ENCODE data around the gene POLE. TPM values are rescaled to one million over a fixed set of nuclear protein-coding genes. Genes with fewer than 3 reads are reported as not detected.
A peak's percentile ranks its signal among the peaks of the same experiment; 100 is the strongest.

The POLE gene
- total RNA-seq, 1 experiment from 2014 or later, result 144 TPM

DNA sequence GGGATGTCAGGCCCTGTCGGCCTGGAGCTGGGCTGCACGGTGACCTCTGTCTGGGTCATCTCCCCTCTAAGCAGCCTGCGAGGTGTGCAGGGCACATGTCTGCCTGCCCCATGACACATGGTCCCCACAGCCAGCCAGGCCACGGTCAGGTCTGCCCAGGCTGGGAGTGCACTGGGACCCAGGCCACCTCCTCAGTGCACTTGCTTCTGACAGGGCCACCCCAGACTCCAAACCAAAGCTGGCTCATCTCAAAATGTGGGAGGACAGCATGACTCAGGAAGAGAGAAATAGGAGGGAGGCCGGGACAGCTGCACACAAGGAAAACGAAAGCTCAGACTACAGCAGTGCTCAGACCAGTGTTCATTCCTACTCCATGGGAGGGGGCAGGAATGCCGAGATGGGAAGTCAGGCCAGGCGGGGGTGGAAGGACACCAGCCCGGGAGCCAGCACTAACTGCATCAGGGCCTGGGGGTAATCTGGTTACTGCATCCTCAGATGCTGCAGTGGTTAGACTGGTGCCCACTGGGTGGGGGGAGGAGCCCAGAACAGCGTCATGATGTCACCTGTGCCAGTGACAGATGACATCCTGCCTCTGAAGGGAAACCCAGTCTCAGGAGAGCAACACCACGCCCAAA, 64.6 kb downstream of the POLE start:
- ATAC-seq (no peak), DNase-seq (ENCODE audit: low spot score) (no peak)
- Mint-ChIP-seq H3K4me3 (no peak overlapping the region), H3K27ac (peak overlapping the region; percentile 79), H3K27me3 (ENCODE audit: low read depth) (peaks cover 17% of the 10 kb centered on the region), H3K36me3 (peaks cover 12% of the 10 kb centered on the region), H3K9me3 (no peaks in the 10 kb centered on the region), H3K4me1 (peaks cover 5% of the 10 kb centered on the region)
- ChIA-PET CTCF (interaction anchor here (1.1 to 4.6 kb wide), 3 partner anchors 16 to 146 kb away, joined by 3 to 18 read pairs (median 14); no protein-coding TSS in a partner anchor), POLR2A (no interaction called here)
- TF ChIP-seq KAT7 (CRISPR knock-in tag; IDR thresholded peaks at IDR 0.05; ENCODE audit: borderline replicate concordance), result no peak

DNA sequence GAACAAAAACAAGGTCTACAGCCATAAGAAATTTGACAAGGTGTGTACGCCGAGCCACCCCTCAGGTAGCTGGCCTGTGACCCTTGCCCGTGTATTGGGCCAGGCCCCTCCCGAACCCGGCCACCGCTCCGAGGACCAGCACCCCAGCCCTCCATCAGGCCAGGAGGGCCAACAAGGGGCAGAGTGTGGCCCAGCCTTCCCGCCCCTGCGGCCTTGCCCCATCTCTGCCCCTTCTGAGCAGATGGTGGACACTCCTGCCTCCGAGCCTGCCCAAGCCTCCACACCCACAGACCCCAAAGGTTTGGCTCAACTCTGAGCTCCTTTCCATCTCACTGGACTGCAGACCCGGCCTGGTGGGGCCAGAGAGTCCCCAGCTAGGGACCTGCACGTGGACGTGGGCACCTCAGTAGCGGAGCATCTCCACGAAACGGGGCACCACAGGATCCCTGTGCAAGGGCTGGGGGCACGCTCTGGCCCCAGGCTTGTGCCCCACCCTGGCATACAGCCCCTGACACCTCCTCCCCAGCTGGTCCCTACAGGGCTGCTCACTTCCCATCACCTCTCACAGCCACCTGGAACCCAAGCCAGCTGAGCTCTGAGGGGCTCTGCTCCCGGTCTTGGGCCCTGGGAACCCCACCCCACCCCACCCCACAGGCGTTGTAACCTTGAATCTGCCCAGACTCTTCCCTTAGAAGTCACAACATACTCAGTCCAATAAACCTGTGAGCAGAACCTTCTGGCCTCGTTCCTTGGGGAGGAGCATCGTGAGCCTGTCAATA, 65.3 kb downstream of the POLE start:
- Mint-ChIP-seq H3K4me3 (no peak overlapping the region), H3K4me1 (peaks cover 5% of the 10 kb centered on the region), H3K9me3 (no peaks in the 10 kb centered on the region), H3K36me3 (peaks cover 12% of the 10 kb centered on the region), H3K27ac (no peak overlapping the region), H3K27me3 (ENCODE audit: low read depth) (peaks cover 24% of the 10 kb centered on the region)
- ATAC-seq (no peak), DNase-seq (ENCODE audit: low spot score) (no peak)
- ChIA-PET CTCF (interaction anchor here (0.9 to 4.6 kb wide), 5 partner anchors 17 to 207 kb away, joined by 3 to 18 read pairs (median 7); no protein-coding TSS in a partner anchor), POLR2A (no interaction called here)
- TF ChIP-seq, protein P1, sequence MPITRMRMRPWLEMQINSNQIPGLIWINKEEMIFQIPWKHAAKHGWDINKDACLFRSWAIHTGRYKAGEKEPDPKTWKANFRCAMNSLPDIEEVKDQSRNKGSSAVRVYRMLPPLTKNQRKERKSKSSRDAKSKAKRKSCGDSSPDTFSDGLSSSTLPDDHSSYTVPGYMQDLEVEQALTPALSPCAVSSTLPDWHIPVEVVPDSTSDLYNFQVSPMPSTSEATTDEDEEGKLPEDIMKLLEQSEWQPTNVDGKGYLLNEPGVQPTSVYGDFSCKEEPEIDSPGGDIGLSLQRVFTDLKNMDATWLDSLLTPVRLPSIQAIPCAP (CRISPR knock-in tag; IDR thresholded peaks at IDR 0.05), result no peak
- TF ChIP-seq, protein P2, sequence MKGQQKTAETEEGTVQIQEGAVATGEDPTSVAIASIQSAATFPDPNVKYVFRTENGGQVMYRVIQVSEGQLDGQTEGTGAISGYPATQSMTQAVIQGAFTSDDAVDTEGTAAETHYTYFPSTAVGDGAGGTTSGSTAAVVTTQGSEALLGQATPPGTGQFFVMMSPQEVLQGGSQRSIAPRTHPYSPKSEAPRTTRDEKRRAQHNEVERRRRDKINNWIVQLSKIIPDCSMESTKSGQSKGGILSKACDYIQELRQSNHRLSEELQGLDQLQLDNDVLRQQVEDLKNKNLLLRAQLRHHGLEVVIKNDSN (CRISPR knock-in tag; IDR thresholded peaks at IDR 0.05), result no peak

DNA sequence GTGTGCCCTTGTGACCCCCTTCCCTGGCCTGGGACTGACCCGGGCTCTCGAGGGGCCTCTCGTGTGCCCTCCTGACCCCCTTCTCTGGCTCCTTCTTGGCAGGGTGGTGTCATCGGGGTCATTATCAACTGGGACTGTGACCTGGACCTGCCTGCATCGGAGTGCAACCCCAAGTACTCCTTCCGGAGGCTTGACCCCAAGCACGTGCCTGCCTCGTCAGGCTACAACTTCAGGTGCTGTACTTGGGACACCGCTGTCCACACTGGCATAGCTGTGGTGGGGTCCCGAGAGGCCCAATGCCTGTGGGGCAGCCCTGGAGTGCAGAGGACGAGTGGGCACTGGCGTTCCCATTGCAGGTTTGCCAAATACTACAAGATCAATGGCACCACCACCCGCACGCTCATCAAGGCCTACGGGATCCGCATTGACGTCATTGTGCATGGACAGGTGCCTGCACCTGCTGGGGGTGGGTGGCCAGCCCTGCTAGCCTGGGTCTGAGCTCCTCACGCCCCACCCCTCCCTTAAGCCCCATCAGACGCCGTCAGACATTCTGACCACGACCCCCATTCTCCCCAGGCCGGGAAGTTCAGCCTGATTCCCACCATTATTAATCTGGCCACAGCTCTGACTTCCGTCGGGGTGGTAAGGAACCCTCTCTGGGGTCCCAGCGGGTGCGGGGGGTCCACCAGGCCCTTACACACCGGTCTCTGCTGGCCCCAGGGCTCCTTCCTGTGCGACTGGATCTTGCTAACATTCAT, 66.1 kb downstream of the POLE start:
- peaks cover 11% of the 10 kb centered on the region for H3K36me3 Mint-ChIP-seq
- no peak for TF ChIP-seq IRF2 (CRISPR knock-in tag; IDR thresholded peaks at IDR 0.05; ENCODE audit: borderline replicate concordance, low read depth)
- peaks cover 32% of the 10 kb centered on the region for H3K27me3 Mint-ChIP-seq (ENCODE audit: low read depth)
- DNase-seq (ENCODE audit: low spot score), result no peak
- H3K9me3 Mint-ChIP-seq, result no peaks in the 10 kb centered on the region
- ChIA-PET POLR2A (interaction anchor here (1.3 kb wide), 1 partner anchor 8 kb away, joined by 4 read pairs; no protein-coding TSS in a partner anchor), CTCF (interaction anchor here (0.9 to 4.6 kb wide), 5 partner anchors 18 to 207 kb away, joined by 3 to 18 read pairs (median 7); no protein-coding TSS in a partner anchor)
- no peak overlapping the region for H3K4me3 Mint-ChIP-seq
- H3K27ac Mint-ChIP-seq, result no peak overlapping the region
- peaks cover 5% of the 10 kb centered on the region for H3K4me1 Mint-ChIP-seq
- ATAC-seq, result no peak

DNA sequence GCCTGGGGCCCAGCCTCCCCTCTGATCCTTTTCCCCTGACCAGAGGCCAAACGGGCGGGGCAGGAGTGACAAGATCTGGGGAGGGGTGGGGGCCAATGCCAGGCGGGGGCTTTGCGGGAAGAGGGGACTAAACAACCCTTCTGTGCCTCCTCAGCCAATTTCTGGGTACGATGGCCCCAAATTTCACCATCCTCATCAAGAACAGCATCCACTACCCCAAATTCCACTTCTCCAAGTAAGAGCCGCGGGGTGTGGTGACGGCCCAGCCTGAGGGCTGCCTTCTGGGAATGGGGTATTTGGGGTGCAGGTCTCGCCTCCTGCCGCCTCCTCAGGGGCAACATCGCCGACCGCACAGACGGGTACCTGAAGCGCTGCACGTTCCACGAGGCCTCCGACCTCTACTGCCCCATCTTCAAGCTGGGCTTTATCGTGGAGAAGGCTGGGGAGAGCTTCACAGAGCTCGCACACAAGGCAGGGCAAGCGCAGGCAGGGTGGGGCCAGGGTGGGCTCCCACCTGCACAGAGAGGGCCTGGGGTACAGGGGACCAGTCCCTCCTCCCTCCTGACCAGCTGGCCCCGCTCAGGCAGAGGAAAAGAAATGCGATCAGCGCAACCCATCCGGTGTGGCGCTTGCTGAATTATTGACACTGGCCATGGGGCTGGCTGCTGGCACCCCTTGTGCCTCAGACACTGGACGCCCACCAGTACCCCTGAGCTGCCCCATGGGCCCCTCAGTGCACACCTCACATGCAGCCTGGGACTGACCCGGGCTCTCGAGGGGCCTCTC, 66.8 kb downstream of the POLE start:
- DNase-seq (ENCODE audit: low spot score) (no peak), ATAC-seq (no peak)
- Mint-ChIP-seq H3K4me1 (peaks cover 5% of the 10 kb centered on the region), H3K27me3 (ENCODE audit: low read depth) (peaks cover 39% of the 10 kb centered on the region), H3K27ac (no peak overlapping the region), H3K4me3 (no peak overlapping the region), H3K36me3 (peaks cover 6% of the 10 kb centered on the region), H3K9me3 (no peaks in the 10 kb centered on the region)
- ChIA-PET POLR2A (interaction anchor here (1.3 kb wide), 1 partner anchor 9 kb away, joined by 4 read pairs; no protein-coding TSS in a partner anchor), CTCF (interaction anchor here (1.4 to 4.6 kb wide), 6 partner anchors 18 to 206 kb away, joined by 3 to 18 read pairs (median 14); no protein-coding TSS in a partner anchor)
- TF ChIP-seq ZNF138 (CRISPR knock-in tag; conservative IDR thresholded peaks at IDR 0.05) (no peak), ATF1 (CRISPR knock-in tag; IDR thresholded peaks at IDR 0.05) (no peak), FOXK1 (CRISPR knock-in tag; IDR thresholded peaks at IDR 0.05) (no peak), CBFB (CRISPR knock-in tag; IDR thresholded peaks at IDR 0.05; ENCODE audit: low read depth) (no peak), ZNF263 (CRISPR knock-in tag; IDR thresholded peaks at IDR 0.05; ENCODE audit: low read depth) (no peak), SMAD4 (CRISPR knock-in tag; IDR thresholded peaks at IDR 0.05) (no peak), ESRRA (CRISPR knock-in tag; IDR thresholded peaks at IDR 0.05; ENCODE audit: borderline replicate concordance) (no peak), ZNF416 (CRISPR knock-in tag; IDR thresholded peaks at IDR 0.05) (no peak), ZNF317 (CRISPR knock-in tag; IDR thresholded peaks at IDR 0.05; ENCODE audit: borderline replicate concordance, low read depth) (no peak), MYBL2 (CRISPR knock-in tag; IDR thresholded peaks at IDR 0.05) (no peak)
- TF ChIP-seq, protein P3, sequence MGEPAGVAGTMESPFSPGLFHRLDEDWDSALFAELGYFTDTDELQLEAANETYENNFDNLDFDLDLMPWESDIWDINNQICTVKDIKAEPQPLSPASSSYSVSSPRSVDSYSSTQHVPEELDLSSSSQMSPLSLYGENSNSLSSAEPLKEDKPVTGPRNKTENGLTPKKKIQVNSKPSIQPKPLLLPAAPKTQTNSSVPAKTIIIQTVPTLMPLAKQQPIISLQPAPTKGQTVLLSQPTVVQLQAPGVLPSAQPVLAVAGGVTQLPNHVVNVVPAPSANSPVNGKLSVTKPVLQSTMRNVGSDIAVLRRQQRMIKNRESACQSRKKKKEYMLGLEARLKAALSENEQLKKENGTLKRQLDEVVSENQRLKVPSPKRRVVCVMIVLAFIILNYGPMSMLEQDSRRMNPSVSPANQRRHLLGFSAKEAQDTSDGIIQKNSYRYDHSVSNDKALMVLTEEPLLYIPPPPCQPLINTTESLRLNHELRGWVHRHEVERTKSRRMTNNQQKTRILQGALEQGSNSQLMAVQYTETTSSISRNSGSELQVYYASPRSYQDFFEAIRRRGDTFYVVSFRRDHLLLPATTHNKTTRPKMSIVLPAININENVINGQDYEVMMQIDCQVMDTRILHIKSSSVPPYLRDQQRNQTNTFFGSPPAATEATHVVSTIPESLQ (CRISPR knock-in tag; IDR thresholded peaks at IDR 0.05), result no peak
- TF ChIP-seq, protein P1 (CRISPR knock-in tag; IDR thresholded peaks at IDR 0.05), result no peak

Measured in WTC11 (cell line).